ENCODE measurements around the gene ALDH1A2. TPM values are rescaled to one million over a fixed set of nuclear protein-coding genes. Genes with fewer than 3 reads are reported as not detected.

The ALDH1A2 gene
- total RNA-seq, 1 donor from 2014 or later = 49.4 TPM

- TF ChIP-seq CTCF (IDR thresholded peaks at IDR 0.05) = no peak
- ATAC-seq (no peak), DNase-seq (no peak)
- H3K27me3 ChIP-seq (ENCODE audit: low read depth) = no peaks in the 10 kb centered on the region
- no peaks in the 10 kb centered on the region for H3K9me3 ChIP-seq
- no peak overlapping the region for H3K27ac ChIP-seq
- no peaks in the 10 kb centered on the region for H3K4me1 ChIP-seq
- no peak overlapping the region for H3K4me3 ChIP-seq
- intact Hi-C loops (cut with DNase I) = no loop called here
- H3K36me3 ChIP-seq = no peaks in the 10 kb centered on the region
Measured at GRCh38 chr15:57911247-57911646, 154.3 kb downstream of the ALDH1A2 start.

DNA sequence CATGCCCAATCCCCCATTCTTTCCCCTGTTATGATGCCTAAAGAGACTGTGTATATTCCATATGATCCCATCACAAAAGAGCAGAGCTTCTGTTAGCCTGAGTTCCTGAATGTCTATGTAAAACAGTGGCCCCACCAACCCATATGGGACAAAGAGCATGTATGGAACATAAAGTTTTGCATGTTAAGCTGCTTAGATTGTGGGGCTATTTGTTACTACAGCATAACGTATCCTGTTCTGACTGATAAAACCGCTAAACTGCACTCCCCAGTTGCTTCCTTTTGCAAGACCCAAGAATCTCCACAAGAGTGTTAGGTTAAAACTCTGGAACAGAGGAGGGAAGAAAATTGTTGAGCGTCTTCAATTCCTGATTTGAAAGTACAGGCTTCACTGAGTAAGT is 154.8 kb downstream of the ALDH1A2 start:
- intact Hi-C loops (cut with DNase I) = no loop called here
- no peak overlapping the region for H3K4me3 ChIP-seq
- no peaks in the 10 kb centered on the region for H3K27me3 ChIP-seq (ENCODE audit: low read depth)
- H3K9me3 ChIP-seq = no peaks in the 10 kb centered on the region
- no peak for TF ChIP-seq CTCF (IDR thresholded peaks at IDR 0.05)
- no peaks in the 10 kb centered on the region for H3K36me3 ChIP-seq
- H3K4me1 ChIP-seq = no peaks in the 10 kb centered on the region
- ATAC-seq = no peak
- no peak for DNase-seq
- no peak overlapping the region for H3K27ac ChIP-seq

DNA sequence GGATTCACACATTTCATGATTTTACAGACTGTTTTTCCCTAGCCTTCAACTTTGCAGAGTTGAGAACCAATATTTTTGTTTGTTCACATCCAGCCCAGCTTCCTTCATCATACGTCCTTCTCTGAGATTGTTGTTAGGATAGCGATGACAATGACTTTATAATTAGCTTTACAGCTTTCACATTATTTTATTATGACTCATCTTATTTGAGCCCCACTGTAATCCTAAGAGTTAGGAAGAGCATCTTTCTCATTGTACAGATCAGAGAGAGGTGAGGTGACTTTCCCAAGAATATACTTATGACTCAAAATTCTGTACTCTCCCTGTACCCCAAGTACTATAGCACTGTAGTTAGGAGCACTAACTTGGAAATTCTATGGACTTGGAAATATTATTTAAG is 156.1 kb downstream of the ALDH1A2 start:
- H3K27me3 ChIP-seq (ENCODE audit: low read depth) = no peaks in the 10 kb centered on the region
- H3K4me1 ChIP-seq = no peaks in the 10 kb centered on the region
- TF ChIP-seq CTCF (IDR thresholded peaks at IDR 0.05) = no peak
- no peaks in the 10 kb centered on the region for H3K36me3 ChIP-seq
- H3K27ac ChIP-seq = no peak overlapping the region
- no peak for ATAC-seq
- no peak for DNase-seq
- H3K4me3 ChIP-seq = no peak overlapping the region
- intact Hi-C loops (cut with DNase I) = no loop called here
- H3K9me3 ChIP-seq = no peaks in the 10 kb centered on the region

- Histone ChIP-seq H3K27ac (no peak overlapping the region), H3K9me3 (no peaks in the 10 kb centered on the region), H3K4me3 (no peak overlapping the region), H3K4me1 (no peaks in the 10 kb centered on the region), H3K36me3 (no peaks in the 10 kb centered on the region), H3K27me3 (ENCODE audit: low read depth) (no peaks in the 10 kb centered on the region)
- DNase-seq (no peak), ATAC-seq (no peak)
- no peak for TF ChIP-seq CTCF (IDR thresholded peaks at IDR 0.05)
- intact Hi-C loops (cut with DNase I) = no loop called here
Measured at GRCh38 chr15:57903626-57904025, 161.9 kb downstream of the ALDH1A2 start.

Other genes starting within 250 kb of the ALDH1A2 start
- gene AQP9, start 72.7 kb upstream of the ALDH1A2 start, total RNA-seq = 60.3 TPM

Measured in lower lobe of right lung (tissue), 2 donors.